GM12878 (cell line): ENCODE data around the gene RNF11. TPM values are rescaled to one million over a fixed set of nuclear protein-coding genes. Genes with fewer than 3 reads are reported as not detected.

Source experiments
- ATF7 ChIP-seq: fragments of 450-650 bp; IDR thresholded peaks from 2 replicates; pipeline ENCODE4 v1.6.1; 2016; ENCODE audit warnings: low read depth, mild to moderate bottlenecking
- CREB1 ChIP-seq: IDR thresholded peaks from 2 replicates; pipeline ENCODE4 v1.6.1; 2012; ENCODE audit warnings: low read depth, mild to moderate bottlenecking, inconsistent platforms
- EED ChIP-seq: sonication (generic); IDR thresholded peaks from 2 replicates; pipeline ENCODE4 v1.6.1; 2016; ENCODE audit warnings: antibody characterized with exemption, low read depth
- EGR1 ChIP-seq, 2 experiments: IDR thresholded peaks; 1 replicate in 1 of 2; 2 replicates in 1 of 2; pipeline ENCODE4 v1.6.1; 2011 to 2012; ENCODE audit warnings: low read depth in 2 of 2, low read length in 2 of 2, borderline replicate concordance in 1 of 2, mild to moderate bottlenecking in 1 of 2, moderate library complexity in 1 of 2
- FOXM1 ChIP-seq: IDR thresholded peaks from 2 replicates; pipeline ENCODE4 v1.6.1; 2012; ENCODE audit warnings: low read depth, mild to moderate bottlenecking, inconsistent platforms, low read length, moderate library complexity
- IKZF2 ChIP-seq, 2 experiments: fragments of 450-650 bp; IDR thresholded peaks; 2 replicates each; pipeline ENCODE4 v1.6.1; 2017; ENCODE audit warnings: mild to moderate bottlenecking in 2 of 2, moderate library complexity in 2 of 2
- JUNB ChIP-seq: IDR thresholded peaks from 2 replicates; pipeline ENCODE4 v1.6.1; 2016; ENCODE audit warnings: antibody characterized with exemption, mild to moderate bottlenecking
- MTA2 ChIP-seq: fragments of 450-650 bp; IDR thresholded peaks from 2 replicates; pipeline ENCODE4 v1.6.1; 2016; ENCODE audit warnings: low read depth, mild to moderate bottlenecking, moderate library complexity
- NBN ChIP-seq: fragments of 450-650 bp; IDR thresholded peaks from 2 replicates; pipeline ENCODE4 v1.6.1; 2016
- NFIC ChIP-seq: IDR thresholded peaks from 2 replicates; pipeline ENCODE4 v1.6.1; 2012; ENCODE audit warnings: low read depth, mild to moderate bottlenecking, inconsistent platforms, low read length, moderate library complexity
- NR2C1 ChIP-seq: fragments of 450-650 bp; IDR thresholded peaks from 2 replicates; pipeline ENCODE4 v1.6.1; 2017; ENCODE audit warnings: antibody characterized with exemption, mild to moderate bottlenecking, moderate library complexity
- POU2F2 ChIP-seq: IDR thresholded peaks from 3 replicates; pipeline ENCODE4 v1.6.1; 2011; ENCODE audit warnings: low read depth, mild to moderate bottlenecking, low read length, borderline replicate concordance
- SP1 ChIP-seq: IDR thresholded peaks from one replicate; pipeline ENCODE4 v1.6.1; 2011; ENCODE audit warnings: low read depth, low read length
- SPI1 ChIP-seq: IDR thresholded peaks from 2 replicates; pipeline ENCODE4 v1.6.1; 2011; ENCODE audit warnings: low read depth, mild to moderate bottlenecking, low read length, moderate library complexity, borderline replicate concordance; ENCODE audit not compliant: insufficient read depth
- SREBF1 ChIP-seq: IDR thresholded peaks from 2 replicates; pipeline ENCODE4 v1.6.1; 2012; ENCODE audit warnings: mild to moderate bottlenecking, low read length
- YBX1 ChIP-seq: fragments of 450-650 bp; IDR thresholded peaks from 2 replicates; pipeline ENCODE4 v1.6.1; 2016; ENCODE audit warnings: antibody characterized with exemption
- ZNF384 ChIP-seq: IDR thresholded peaks from 2 replicates; pipeline ENCODE4 v1.6.1; 2012; ENCODE audit warnings: low read depth, mild to moderate bottlenecking, low read length, improper control_type of control experiment, borderline replicate concordance
- ZNF622 ChIP-seq: fragments of 450-650 bp; IDR thresholded peaks from 2 replicates; pipeline ENCODE4 v1.6.1; 2017; ENCODE audit warnings: mild to moderate bottlenecking, inconsistent platforms
- polyA plus RNA-seq, 11 experiments: library from polyadenylated mRNA; depleted of rRNA in 4 of 11; unstranded in 6 of 11; stranded (reverse) in 5 of 11; fragments of >200 nt; fragmentation: Nextera tagmentation in 4 of 11; fragmentation: Illumina TruSeq in 1 of 11; extraction: Ambion mirVana in 4 of 11; extraction: Trizol in 1 of 11; gene quantifications; 1 replicate in 1 of 11; 2 replicates in 10 of 11; pipeline versions ENCODE4 v1.2.1 to v1.2.3, GENCODE V29; 2011 to 2016; ENCODE audit warnings: inconsistent platforms in 2 of 11, missing spikeins in 2 of 11, low read depth in 1 of 11
- total RNA-seq, 4 experiments: library from RNA; depleted of rRNA in 3 of 4; stranded (reverse); fragments of >200 nt in 3 of 4; fragmentation: Illumina TruSeq in 1 of 4; extraction: Trizol in 1 of 4; gene quantifications; 2 replicates each; pipeline versions ENCODE4 v1.2.1 to v1.2.3, GENCODE V29; 2013 to 2021
- TF ChIP-seq, protein P1 (sequence below): fragments of 450-650 bp; IDR thresholded peaks from 2 replicates; pipeline ENCODE4 v1.6.1; 2018; ENCODE audit warnings: borderline replicate concordance, mild to moderate bottlenecking; ENCODE audit not compliant: partially characterized antibody
- TF ChIP-seq, protein P2 (sequence below): IDR thresholded peaks from 2 replicates; pipeline ENCODE4 v1.6.1; 2011; ENCODE audit warnings: low read depth, low read length, improper control_type of control experiment, borderline replicate concordance
- TF ChIP-seq, protein P3 (sequence below): fragments of 450-650 bp; IDR thresholded peaks from 2 replicates; pipeline ENCODE4 v1.6.1; 2016; ENCODE audit warnings: mild to moderate bottlenecking
- TF ChIP-seq, protein P4 (sequence below): IDR thresholded peaks from 2 replicates; pipeline ENCODE4 v1.6.1; 2012; ENCODE audit warnings: low read length, inconsistent platforms
- TF ChIP-seq, protein P5 (sequence below): fragments of 450-650 bp; IDR thresholded peaks from 2 replicates; pipeline ENCODE4 v1.6.1; 2016; ENCODE audit warnings: mild to moderate bottlenecking

The RNF11 gene
- total and polyA plus RNA-seq, 10 of the 15 experiments (the other 5 are each of a cell fraction or from before 2014, with no cell fraction given), result 9.5 to 43.6 (median 32.3) TPM

DNA sequence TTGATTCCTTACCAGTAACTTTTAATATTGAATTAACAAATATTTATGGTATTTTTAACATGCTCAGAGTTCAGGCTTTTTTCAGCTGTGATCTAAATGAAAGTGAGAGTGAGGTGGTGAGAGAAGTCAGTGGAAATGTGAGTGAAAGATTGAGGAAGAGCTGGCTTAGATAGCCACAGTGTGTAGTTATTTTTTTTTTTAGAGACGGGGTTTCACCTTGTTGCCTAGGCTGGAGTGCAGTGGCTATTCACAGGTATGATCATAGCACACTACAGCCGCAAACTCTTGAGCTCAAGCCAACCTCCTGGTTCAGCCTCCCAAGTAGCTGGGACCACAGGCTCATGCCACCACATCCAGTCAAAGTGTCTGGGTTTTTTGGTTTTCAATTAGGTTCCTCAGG, 10.9 kb downstream of the RNF11 start (continued):
- TF ChIP-seq POU2F2, result peak; percentile 26; the same call in 1 of the 3 replicates
- TF ChIP-seq ATF7, result peak; percentile 75
- TF ChIP-seq ZNF622, result no peak
- TF ChIP-seq YBX1, result no peak
- TF ChIP-seq, protein P1, sequence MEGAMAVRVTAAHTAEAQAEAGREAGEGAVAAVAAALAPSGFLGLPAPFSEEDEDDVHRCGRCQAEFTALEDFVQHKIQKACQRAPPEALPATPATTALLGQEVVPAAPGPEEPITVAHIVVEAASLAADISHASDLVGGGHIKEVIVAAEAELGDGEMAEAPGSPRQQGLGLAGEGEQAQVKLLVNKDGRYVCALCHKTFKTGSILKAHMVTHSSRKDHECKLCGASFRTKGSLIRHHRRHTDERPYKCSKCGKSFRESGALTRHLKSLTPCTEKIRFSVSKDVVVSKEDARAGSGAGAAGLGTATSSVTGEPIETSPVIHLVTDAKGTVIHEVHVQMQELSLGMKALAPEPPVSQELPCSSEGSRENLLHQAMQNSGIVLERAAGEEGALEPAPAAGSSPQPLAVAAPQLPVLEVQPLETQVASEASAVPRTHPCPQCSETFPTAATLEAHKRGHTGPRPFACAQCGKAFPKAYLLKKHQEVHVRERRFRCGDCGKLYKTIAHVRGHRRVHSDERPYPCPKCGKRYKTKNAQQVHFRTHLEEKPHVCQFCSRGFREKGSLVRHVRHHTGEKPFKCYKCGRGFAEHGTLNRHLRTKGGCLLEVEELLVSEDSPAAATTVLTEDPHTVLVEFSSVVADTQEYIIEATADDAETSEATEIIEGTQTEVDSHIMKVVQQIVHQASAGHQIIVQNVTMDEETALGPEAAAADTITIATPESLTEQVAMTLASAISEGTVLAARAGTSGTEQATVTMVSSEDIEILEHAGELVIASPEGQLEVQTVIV, result no peak
- TF ChIP-seq MTA2, result peak; percentile 36; the same call in 1 of the 2 replicates
- TF ChIP-seq IKZF2 (IDR thresholded peaks at IDR 0.05), result peak; percentile 73 to 76; a peak in 3 of 4 replicates
- TF ChIP-seq JUNB, result peak; percentile 41; the same call in 1 of the 2 replicates
- TF ChIP-seq FOXM1, result peak; percentile 58
- TF ChIP-seq, protein P2, sequence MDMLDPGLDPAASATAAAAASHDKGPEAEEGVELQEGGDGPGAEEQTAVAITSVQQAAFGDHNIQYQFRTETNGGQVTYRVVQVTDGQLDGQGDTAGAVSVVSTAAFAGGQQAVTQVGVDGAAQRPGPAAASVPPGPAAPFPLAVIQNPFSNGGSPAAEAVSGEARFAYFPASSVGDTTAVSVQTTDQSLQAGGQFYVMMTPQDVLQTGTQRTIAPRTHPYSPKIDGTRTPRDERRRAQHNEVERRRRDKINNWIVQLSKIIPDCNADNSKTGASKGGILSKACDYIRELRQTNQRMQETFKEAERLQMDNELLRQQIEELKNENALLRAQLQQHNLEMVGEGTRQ, result no peak
- TF ChIP-seq EGR1 (IDR thresholded peaks at IDR 0.05; ENCODE audit: borderline replicate concordance in 1 of 2, low read depth in 2 of 2, low read length in 2 of 2), result no peak
- TF ChIP-seq, protein P3, sequence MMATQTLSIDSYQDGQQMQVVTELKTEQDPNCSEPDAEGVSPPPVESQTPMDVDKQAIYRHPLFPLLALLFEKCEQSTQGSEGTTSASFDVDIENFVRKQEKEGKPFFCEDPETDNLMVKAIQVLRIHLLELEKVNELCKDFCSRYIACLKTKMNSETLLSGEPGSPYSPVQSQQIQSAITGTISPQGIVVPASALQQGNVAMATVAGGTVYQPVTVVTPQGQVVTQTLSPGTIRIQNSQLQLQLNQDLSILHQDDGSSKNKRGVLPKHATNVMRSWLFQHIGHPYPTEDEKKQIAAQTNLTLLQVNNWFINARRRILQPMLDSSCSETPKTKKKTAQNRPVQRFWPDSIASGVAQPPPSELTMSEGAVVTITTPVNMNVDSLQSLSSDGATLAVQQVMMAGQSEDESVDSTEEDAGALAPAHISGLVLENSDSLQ, result peak; percentile 70
- TF ChIP-seq NBN, result peak; percentile 77
- TF ChIP-seq SREBF1, result no peak
- TF ChIP-seq SPI1, result peak; percentile 46; the same call in 1 of the 2 replicates
- TF ChIP-seq NR2C1, result no peak
- TF ChIP-seq, protein P4, sequence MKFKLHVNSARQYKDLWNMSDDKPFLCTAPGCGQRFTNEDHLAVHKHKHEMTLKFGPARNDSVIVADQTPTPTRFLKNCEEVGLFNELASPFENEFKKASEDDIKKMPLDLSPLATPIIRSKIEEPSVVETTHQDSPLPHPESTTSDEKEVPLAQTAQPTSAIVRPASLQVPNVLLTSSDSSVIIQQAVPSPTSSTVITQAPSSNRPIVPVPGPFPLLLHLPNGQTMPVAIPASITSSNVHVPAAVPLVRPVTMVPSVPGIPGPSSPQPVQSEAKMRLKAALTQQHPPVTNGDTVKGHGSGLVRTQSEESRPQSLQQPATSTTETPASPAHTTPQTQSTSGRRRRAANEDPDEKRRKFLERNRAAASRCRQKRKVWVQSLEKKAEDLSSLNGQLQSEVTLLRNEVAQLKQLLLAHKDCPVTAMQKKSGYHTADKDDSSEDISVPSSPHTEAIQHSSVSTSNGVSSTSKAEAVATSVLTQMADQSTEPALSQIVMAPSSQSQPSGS, result peak; percentile 66; the same call in 1 of the 2 replicates
- peak; percentile 49; the same call in 1 of the 2 replicates for TF ChIP-seq CREB1
- peak; percentile 80 for TF ChIP-seq NFIC
- no peak for TF ChIP-seq SP1
- peak; percentile 81 for TF ChIP-seq EED
- peak; percentile 80; the same call in 1 of the 2 replicates for TF ChIP-seq ZNF384
- TF ChIP-seq, protein P5, sequence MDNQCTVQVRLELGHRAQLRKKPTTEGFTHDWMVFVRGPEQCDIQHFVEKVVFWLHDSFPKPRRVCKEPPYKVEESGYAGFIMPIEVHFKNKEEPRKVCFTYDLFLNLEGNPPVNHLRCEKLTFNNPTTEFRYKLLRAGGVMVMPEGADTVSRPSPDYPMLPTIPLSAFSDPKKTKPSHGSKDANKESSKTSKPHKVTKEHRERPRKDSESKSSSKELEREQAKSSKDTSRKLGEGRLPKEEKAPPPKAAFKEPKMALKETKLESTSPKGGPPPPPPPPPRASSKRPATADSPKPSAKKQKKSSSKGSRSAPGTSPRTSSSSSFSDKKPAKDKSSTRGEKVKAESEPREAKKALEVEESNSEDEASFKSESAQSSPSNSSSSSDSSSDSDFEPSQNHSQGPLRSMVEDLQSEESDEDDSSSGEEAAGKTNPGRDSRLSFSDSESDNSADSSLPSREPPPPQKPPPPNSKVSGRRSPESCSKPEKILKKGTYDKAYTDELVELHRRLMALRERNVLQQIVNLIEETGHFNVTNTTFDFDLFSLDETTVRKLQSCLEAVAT, result 0 out of 2 replicates have a peak, but pooled peaks have one; percentile 53
- TF ChIP-seq, all 136 proteins: peak for 24
